ENCODE results near the gene ABCB8.

DNA sequence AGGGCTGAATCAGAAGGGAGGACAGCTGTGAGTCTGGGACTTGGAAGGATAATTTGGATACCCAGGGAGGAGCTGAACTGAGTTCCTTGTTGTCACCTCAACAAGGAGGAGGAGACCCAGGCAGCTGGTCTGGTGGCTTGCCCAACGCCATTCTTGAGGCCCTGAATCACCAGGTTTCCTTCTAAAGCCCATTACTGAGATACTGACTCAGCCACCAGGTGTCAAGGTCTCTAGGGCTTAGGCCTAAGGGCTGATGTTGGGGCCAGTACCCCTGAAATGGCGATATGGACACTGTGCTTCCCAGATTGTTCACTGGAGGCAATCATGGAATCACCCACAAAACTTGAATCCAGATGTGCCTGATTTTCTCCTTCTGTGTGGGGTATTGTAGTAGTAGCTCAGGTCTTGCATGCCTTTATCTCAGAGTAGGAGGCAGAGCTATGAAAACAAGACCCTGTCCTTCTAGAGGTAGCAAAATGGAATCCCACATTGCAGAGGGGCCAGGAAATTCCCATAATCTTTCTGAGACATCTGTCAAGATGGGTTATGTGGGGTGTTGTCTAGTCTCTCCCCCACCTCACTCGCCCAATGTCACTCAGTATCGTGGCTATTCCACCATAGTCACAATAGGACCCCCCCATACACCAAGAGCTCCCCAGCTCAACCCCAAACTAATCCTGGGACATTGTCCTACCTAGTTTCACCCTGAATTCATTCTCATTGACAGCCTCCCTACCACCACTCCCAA lies 2.2 kb upstream of the ABCB8 start:
- TF ChIP-seq EZH2 (IDR thresholded peaks at IDR 0.05), result no peak
- TF ChIP-seq, protein P1, sequence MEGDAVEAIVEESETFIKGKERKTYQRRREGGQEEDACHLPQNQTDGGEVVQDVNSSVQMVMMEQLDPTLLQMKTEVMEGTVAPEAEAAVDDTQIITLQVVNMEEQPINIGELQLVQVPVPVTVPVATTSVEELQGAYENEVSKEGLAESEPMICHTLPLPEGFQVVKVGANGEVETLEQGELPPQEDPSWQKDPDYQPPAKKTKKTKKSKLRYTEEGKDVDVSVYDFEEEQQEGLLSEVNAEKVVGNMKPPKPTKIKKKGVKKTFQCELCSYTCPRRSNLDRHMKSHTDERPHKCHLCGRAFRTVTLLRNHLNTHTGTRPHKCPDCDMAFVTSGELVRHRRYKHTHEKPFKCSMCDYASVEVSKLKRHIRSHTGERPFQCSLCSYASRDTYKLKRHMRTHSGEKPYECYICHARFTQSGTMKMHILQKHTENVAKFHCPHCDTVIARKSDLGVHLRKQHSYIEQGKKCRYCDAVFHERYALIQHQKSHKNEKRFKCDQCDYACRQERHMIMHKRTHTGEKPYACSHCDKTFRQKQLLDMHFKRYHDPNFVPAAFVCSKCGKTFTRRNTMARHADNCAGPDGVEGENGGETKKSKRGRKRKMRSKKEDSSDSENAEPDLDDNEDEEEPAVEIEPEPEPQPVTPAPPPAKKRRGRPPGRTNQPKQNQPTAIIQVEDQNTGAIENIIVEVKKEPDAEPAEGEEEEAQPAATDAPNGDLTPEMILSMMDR (IDR thresholded peaks at IDR 0.05), result no peak

All from neural progenitor cell (in vitro differentiated cells).